Fibroblast of lung (primary cell): ENCODE data around the gene OBSCN. TPM values are rescaled to one million over a fixed set of nuclear protein-coding genes. Genes with fewer than 3 reads are reported as not detected.
"Not testable (repeated sequence)": the region's sequence is repeated elsewhere in the genome, so short reads cannot be mapped to it uniquely, and the experiment has no call there.

Experiments
- DNase-seq, 2 donors: peaks; one replicate each; pipeline versions ENCODE4 v3.0.0 to v3.0.0-alpha.2; 2010; ENCODE audit warnings: low read depth in 2 of 2
- H2AFZ ChIP-seq: 2 replicates; pipeline ENCODE4 v1.5.1; 2012; ENCODE audit warnings: low read length, control low read depth, inconsistent platforms
- H3K27ac ChIP-seq: 2 replicates; pipeline ENCODE4 v1.5.1; 2011; ENCODE audit warnings: low read length, control low read depth; ENCODE audit not compliant: insufficient read depth
- H3K27me3 ChIP-seq: 2 replicates; pipeline ENCODE4 v1.5.1; 2011; ENCODE audit warnings: mild to moderate bottlenecking, low read length; ENCODE audit not compliant: control insufficient read depth, insufficient read depth
- H3K36me3 ChIP-seq: 2 replicates; pipeline ENCODE4 v1.5.1; 2011; ENCODE audit warnings: low read length; ENCODE audit not compliant: control insufficient read depth, insufficient read depth
- H3K4me1 ChIP-seq: 2 replicates; pipeline ENCODE4 v1.5.1; 2011; ENCODE audit warnings: low read length; ENCODE audit not compliant: control insufficient read depth, insufficient read depth; ENCODE audit errors: extremely low read depth
- H3K4me2 ChIP-seq: 2 replicates; pipeline ENCODE4 v1.5.1; 2011; ENCODE audit warnings: low read length, control low read depth; ENCODE audit not compliant: insufficient read depth; ENCODE audit errors: extremely low read depth
- H3K4me3 ChIP-seq, 4 experiments: fragments of 200-600 bp in 1 of 4; sonication (generic) in 1 of 4; replicated peaks in 1 of 4; 2 replicates each; pipeline ENCODE4 v1.5.1; 2011 to 2016; ENCODE audit warnings: low read length in 4 of 4, low read depth in 3 of 4, mild to moderate bottlenecking in 3 of 4, control low read depth in 2 of 4, inconsistent platforms in 1 of 4, mixed read lengths in 1 of 4; ENCODE audit not compliant: insufficient read depth in 1 of 4; ENCODE audit errors: control extremely low read depth in 1 of 4
- H3K79me2 ChIP-seq: 2 replicates; pipeline ENCODE4 v1.5.1; 2012; ENCODE audit warnings: mild to moderate bottlenecking, low read length, inconsistent platforms; ENCODE audit not compliant: control insufficient read depth, insufficient read depth
- H3K9ac ChIP-seq: 2 replicates; pipeline ENCODE4 v1.5.1; 2011; ENCODE audit warnings: mild to moderate bottlenecking, low read length, control low read depth; ENCODE audit not compliant: insufficient read depth
- H3K9me3 ChIP-seq: 2 replicates; pipeline ENCODE4 v1.5.1; 2012; ENCODE audit warnings: low read depth, low read length; ENCODE audit not compliant: control insufficient read depth, insufficient read depth
- H4K20me1 ChIP-seq: 2 replicates; pipeline ENCODE4 v1.5.1; 2011; ENCODE audit warnings: low read length; ENCODE audit not compliant: control insufficient read depth, insufficient read depth; ENCODE audit errors: extremely low read depth
- CTCF ChIP-seq, 2 donors: IDR thresholded peaks in 1 of 2; conservative IDR thresholded peaks in 1 of 2; 1 replicate in 1 of 2; 2 replicates in 1 of 2; pipeline ENCODE4 v1.5.1; 2011 to 2012; ENCODE audit warnings: low read length in 2 of 2, control low read depth in 1 of 2, inconsistent platforms in 1 of 2, low read depth in 1 of 2, mild to moderate bottlenecking in 1 of 2
- EZH2 ChIP-seq: IDR thresholded peaks from 2 replicates; pipeline ENCODE4 v1.5.1; 2012; ENCODE audit warnings: low read length, control low read depth, mild to moderate bottlenecking; ENCODE audit errors: missing control alignments
- polyA plus RNA-seq, 2 donors: library from polyadenylated mRNA; depleted of rRNA in 1 of 2; stranded (reverse) in 1 of 2; unstranded in 1 of 2; fragments of >200 nt; gene quantifications; 2 replicates each; pipeline ENCODE4 v1.2.1, GENCODE V29; 2011 to 2012; ENCODE audit warnings: missing spikeins in 1 of 2
- total RNA-seq: library from RNA; depleted of rRNA; stranded (reverse); fragments of >200 nt; gene quantifications from 2 replicates; pipeline ENCODE4 v1.2.1, GENCODE V29; 2014

Gene OBSCN
- total and polyA plus RNA-seq, 2 donors (not counting 1 experiment from before 2014, with no cell fraction given) = 0.87 to 16.8 TPM

GRCh38 chr1:228219962-228220780 is 12.3 kb downstream of the OBSCN start:
- no peak for TF ChIP-seq CTCF (conservative IDR thresholded peaks at IDR 0.05 in 1 of 2, IDR thresholded peaks at IDR 0.05 in 1 of 2; ENCODE audit: low read depth in 1 of 2, low read length in 2 of 2)
- no peak for TF ChIP-seq EZH2
- no peaks in the 10 kb centered on the region for H4K20me1 ChIP-seq
- no peaks in the 10 kb centered on the region for H3K4me1 ChIP-seq
- H3K9ac ChIP-seq = no peak overlapping the region
- no peak for DNase-seq
- H3K79me2 ChIP-seq = no peaks in the 10 kb centered on the region
- H2AFZ ChIP-seq = no peak overlapping the region
- H3K27ac ChIP-seq = no peak overlapping the region
- H3K9me3 ChIP-seq = no peaks in the 10 kb centered on the region
- H3K36me3 ChIP-seq = no peaks in the 10 kb centered on the region
- no peaks in the 10 kb centered on the region for H3K27me3 ChIP-seq
- H3K4me2 ChIP-seq = no peak overlapping the region
- H3K4me3 ChIP-seq = no peak overlapping the region

- H3K4me1 ChIP-seq, H3K27ac ChIP-seq, H4K20me1 ChIP-seq, H3K36me3 ChIP-seq, H3K4me2 ChIP-seq, H3K9me3 ChIP-seq, H3K9ac ChIP-seq, DNase-seq, H3K4me3 ChIP-seq, H3K79me2 ChIP-seq, H3K27me3 ChIP-seq, H2AFZ ChIP-seq: not testable (repeated sequence)
Observed at GRCh38 chr1:228221097-228221496, 13.3 kb downstream of the OBSCN start.

- H3K27me3 ChIP-seq = no peaks in the 10 kb centered on the region
- H3K9me3 ChIP-seq = no peaks in the 10 kb centered on the region
- H3K36me3 ChIP-seq = no peaks in the 10 kb centered on the region
- no peak overlapping the region for H3K27ac ChIP-seq
- no peak overlapping the region for H3K4me2 ChIP-seq
- no peaks in the 10 kb centered on the region for H4K20me1 ChIP-seq
- no peak overlapping the region for H2AFZ ChIP-seq
- TF ChIP-seq CTCF (conservative IDR thresholded peaks at IDR 0.05 in 1 of 2, IDR thresholded peaks at IDR 0.05 in 1 of 2; ENCODE audit: low read depth in 1 of 2, low read length in 2 of 2) (no peak), EZH2 (no peak)
- DNase-seq = no peak
- no peaks in the 10 kb centered on the region for H3K79me2 ChIP-seq
- no peaks in the 10 kb centered on the region for H3K4me1 ChIP-seq
- H3K9ac ChIP-seq = no peak overlapping the region
- no peak overlapping the region for H3K4me3 ChIP-seq
Observed at GRCh38 chr1:228222548-228222947, 14.7 kb downstream of the OBSCN start.
